ENCODE data around the gene B4GALT4.

- TF ChIP-seq RFX5 (IDR thresholded peaks at IDR 0.05; ENCODE audit: low read depth, low read length) (no peak), RAD21 (IDR thresholded peaks at IDR 0.05; ENCODE audit: low read length) (no peak), SMC3 (IDR thresholded peaks at IDR 0.05; ENCODE audit: low read depth, low read length) (no peak), CHD1 (IDR thresholded peaks at IDR 0.05; ENCODE audit: low read depth, low read length) (no peak), POLR2A (IDR thresholded peaks at IDR 0.05; ENCODE audit: low read depth, low read length) (no peak), RCOR1 (IDR thresholded peaks at IDR 0.05; ENCODE audit: insufficient replicate concordance, low read length) (no peak), MAZ (IDR thresholded peaks at IDR 0.05; ENCODE audit: borderline replicate concordance, low read depth, low read length) (no peak)
- TF ChIP-seq, protein P1, sequence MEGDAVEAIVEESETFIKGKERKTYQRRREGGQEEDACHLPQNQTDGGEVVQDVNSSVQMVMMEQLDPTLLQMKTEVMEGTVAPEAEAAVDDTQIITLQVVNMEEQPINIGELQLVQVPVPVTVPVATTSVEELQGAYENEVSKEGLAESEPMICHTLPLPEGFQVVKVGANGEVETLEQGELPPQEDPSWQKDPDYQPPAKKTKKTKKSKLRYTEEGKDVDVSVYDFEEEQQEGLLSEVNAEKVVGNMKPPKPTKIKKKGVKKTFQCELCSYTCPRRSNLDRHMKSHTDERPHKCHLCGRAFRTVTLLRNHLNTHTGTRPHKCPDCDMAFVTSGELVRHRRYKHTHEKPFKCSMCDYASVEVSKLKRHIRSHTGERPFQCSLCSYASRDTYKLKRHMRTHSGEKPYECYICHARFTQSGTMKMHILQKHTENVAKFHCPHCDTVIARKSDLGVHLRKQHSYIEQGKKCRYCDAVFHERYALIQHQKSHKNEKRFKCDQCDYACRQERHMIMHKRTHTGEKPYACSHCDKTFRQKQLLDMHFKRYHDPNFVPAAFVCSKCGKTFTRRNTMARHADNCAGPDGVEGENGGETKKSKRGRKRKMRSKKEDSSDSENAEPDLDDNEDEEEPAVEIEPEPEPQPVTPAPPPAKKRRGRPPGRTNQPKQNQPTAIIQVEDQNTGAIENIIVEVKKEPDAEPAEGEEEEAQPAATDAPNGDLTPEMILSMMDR (conservative IDR thresholded peaks at IDR 0.05; ENCODE audit: low read depth, low read length) = no peak
These were observed 28.9 kb downstream of the B4GALT4 start for GRCh38 chr3:119211803-119212202.
